Measurements from ENCODE around the gene USH2A.
"Not testable (repeated sequence)": the region's sequence is repeated elsewhere in the genome, so short reads cannot be mapped to it uniquely, and the experiment has no call there.

USH2A gene

DNA sequence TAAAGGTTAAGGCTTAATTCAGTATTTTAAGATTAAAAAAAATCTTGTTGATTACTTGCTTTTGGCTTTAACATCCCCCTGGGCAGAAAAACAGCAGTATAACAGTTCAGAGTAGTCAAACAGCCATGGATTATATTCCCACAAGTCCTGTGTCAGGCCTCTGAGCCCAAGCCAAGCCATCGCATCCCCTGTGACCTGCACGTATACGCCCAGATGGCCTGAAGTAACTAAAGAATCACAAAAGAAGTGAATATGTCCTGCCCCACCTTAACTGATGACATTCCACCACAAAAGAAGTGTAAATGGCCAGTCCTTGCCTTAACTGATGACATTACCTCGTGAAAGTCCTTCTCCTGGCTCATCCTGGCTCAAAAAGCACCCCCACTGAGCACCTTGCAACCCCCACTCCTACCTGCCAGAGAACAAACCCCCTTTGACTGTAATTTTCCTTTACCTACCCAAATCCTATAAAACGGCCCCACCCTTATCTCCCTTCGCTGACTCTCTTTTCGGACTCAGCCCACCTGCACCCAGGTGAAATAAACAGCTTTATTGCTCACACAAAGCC is 277.7 kb downstream of the USH2A start:
- in situ Hi-C loops (cut with HindIII; ENCODE audit: low sequenced_read_pairs) = not testable (repeated sequence)

DNA sequence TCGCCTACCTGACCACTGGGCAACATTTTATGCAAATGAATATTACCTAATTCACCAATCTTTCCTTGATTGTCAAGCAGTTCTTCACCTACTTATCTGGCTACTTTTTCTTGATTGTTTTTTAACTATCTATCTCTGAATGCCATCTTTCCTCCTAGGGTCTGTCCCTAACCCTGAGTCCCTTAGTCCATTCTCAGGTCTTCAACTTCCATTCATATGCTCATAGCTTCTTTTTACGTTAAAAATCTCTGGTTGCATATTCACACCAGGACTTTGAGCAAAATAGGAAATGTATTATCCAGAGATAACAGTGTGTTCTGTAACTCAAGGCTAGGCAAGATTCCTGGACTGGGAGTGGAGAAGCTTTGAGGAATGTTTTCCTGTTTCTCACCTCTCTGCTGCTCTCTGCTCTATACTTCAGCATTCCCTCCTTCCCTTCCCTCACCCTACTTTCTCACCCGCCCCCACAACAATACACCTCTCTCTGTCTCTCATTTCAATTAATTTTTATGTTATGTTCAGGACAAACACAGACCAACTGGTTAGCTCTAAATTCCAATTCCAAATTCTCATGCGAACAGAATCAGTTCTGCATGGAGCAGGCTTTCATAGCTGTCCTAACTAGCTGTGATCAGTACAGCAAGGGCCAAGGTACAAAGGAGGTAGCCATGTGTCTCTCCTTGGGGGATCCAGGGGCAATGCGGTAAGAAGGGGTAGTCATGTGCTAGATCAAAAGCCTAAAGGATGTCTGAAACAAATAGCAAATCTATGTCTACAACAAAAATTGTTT is 278.4 kb downstream of the USH2A start:
- in situ Hi-C loops (cut with HindIII; ENCODE audit: low sequenced_read_pairs) = no loop called here

DNA sequence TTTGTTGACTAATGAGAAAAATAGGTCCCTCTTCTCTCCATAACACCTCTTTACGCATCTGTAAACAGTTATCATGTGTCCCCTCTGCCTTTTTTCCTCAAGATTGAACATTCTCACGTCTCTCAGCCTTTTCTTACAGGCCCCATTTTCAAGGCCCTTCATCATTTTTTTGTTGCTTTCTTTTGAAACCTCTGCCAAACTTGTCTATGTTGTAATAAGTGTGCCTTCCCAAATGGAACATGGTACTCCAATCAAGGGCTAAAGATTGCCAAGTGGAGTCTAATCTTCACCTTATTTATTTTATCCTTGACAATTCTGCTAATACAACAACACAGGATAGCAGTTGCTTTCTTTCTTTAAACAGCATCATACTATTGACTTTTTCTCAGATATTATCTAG is 280.3 kb downstream of the USH2A start:
- in situ Hi-C loops (cut with HindIII; ENCODE audit: low sequenced_read_pairs) = no loop called here

DNA sequence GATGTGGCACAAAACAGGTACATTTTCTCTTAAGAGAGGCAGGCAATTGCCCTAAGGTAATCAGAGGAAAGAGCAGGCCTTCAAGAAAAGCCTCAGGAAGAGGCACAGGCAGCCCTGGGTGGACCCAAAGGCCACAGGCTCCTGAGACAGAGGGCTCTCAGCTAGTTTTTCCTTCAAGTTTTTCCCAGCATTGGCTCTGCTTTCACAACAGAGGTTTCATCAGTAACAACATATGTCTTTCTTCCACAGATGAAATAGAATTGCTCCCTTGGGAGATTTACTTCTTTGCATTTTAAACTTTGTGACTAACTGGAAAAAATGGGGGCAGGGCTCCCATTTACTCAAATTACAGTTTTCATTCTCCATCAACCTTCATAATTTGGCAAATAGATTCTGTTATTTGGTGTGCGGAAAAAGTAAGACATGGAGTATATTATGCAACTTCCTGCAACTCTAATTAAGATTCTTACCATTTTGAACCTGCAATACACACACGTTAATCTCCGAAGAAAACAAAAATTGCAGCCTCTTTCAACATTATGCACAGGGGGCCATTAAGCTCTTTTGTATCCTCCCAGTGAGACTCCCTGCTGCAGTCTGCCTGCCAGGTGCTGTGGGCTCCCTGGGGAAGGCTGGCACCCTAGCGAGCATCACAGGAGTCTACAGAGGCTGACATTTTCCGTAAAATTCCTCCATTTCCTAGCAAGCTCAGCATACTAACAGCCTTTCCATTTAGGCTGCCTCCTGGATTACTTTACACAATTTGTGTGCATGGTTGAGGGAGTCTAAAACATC is 282.3 kb downstream of the USH2A start:
- in situ Hi-C loops (cut with HindIII; ENCODE audit: low sequenced_read_pairs) = no loop called here

DNA sequence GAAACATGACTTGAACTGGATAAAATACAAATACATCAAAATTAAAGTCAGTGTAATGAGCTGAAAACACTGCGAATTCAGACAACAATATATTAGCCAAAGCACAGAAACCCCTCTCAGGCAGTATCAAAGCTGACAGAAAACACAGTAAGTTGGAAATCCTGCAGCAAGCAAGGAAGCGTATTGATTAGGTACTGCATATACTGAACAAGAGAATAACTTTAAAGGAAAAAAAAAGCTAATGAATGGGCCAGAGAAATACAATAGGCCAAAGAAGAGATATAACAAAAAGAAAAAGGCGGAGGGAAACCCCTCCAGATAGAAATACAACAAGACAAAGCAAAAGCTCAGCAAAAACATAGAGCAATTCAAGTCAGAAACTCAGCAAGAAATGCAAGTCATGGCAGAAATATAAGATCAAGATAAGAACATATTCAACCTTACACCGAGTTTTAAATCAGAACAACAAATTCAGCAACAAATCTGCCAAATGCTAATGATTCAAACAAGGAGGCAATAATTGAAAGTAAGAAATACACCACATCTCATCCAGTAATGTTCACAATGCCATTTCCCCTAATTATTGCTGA is 299.0 kb downstream of the USH2A start:
- in situ Hi-C loops (cut with HindIII; ENCODE audit: low sequenced_read_pairs) = no loop called here

DNA sequence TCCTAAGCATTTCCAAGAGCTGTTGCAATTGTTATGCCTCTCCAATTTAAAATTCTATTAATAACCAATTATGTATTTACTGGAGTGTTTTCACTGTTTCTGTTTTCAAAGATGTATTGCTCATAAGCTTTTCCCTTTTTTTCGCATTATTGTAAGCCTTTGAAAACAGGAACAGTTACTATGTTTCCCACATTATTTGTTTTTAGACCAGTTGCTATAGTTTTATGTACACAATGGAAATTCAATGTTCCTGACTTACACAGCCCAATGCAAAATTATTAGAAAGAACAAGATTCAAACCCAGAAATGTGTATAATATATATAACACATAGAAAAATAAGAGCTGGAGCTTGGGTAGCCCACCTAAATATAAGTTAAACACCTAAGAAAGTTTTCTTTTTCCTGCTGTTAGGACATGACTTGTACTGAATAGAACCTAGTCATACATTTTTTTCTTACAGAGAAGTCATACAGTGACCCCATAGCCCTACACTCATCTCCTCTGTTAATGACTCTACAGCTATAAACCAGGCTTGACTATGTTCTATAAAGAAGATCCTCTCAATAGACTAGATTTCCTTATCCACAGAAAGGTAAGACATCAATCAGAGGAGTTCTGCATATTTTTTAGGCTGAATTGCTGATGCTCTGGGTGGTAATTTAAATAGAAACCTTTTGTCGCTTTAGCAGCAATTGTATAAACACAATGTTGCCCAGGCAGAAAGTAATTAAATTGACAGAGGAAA is 299.6 kb downstream of the USH2A start:
- in situ Hi-C loops (cut with HindIII; ENCODE audit: low sequenced_read_pairs) = no loop called here

DNA sequence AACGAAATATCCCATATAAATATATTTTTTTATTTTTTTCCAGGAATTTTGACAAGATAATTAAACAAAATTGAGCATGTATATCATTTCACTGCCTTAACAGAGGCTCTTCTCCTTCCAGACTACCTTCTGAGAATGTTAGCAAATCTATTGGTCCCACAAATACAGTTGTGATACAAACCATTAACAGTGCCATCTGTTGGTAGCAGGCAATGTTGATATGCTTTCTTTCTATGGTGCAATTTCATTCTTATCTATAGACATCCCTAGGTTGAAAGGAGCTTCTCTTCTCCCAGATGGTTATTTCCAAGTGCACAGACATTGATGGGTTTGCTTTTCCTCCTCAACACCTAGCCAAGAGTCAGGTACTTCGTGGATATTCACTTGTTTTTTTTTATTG is 303.6 kb downstream of the USH2A start:
- in situ Hi-C loops (cut with HindIII; ENCODE audit: low sequenced_read_pairs) = no loop called here

DNA sequence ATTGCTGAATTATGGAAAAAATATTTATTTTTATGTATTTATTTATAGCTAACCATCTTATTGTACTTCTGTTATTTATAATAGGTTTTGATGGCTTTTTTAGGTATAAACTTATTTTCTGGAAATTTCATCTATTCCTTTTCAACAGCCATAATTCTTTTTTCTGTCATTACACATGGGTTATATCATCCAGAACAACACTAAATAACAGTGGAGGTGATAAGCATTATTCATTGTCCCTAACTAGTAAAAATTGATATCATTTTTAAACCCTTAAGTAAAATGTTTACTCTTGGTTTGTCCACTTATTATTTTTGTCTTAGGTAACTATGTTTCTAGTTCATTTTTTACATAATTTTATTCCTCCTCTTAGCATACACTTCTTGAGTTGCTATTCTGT is 309.1 kb downstream of the USH2A start:
- in situ Hi-C loops (cut with HindIII; ENCODE audit: low sequenced_read_pairs) = no loop called here

DNA sequence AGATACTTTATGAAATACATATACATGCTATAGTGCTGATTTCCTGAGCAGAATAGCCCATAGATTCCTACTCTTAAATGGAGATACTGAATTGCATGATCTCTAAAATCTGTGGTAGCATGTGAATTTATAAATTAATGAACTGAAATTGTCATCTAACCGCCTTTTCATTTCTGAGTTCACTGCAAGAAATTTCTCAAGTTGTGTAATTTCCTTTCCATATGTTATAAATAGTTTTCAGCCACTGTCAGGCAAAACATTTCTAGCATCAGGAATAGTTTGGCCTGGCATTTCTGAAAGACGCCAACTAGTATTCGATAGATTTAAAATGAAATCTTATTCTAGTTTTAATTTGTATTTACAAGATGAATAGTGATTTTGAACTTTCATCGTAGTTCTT is 310.1 kb downstream of the USH2A start:
- in situ Hi-C loops (cut with HindIII; ENCODE audit: low sequenced_read_pairs) = no loop called here

DNA sequence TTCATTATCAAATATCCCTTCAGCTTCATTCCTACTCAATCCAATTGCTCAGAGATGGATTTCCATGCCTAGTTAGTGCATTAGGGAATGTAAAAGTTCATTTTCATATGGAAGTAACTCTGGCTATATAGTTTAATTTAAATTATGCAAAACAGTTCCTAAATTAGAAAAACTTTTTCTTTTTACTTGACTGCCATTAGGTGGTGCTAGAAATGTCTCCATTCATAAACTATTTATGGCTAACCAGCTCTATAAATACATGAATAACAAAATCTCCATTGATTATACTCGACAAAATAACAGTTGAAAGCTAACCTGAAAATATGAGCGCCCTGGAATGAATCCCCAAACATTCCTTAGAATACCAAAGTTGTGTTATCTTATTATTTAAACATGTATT is 311.4 kb downstream of the USH2A start:
- in situ Hi-C loops (cut with HindIII; ENCODE audit: low sequenced_read_pairs) = no loop called here

DNA sequence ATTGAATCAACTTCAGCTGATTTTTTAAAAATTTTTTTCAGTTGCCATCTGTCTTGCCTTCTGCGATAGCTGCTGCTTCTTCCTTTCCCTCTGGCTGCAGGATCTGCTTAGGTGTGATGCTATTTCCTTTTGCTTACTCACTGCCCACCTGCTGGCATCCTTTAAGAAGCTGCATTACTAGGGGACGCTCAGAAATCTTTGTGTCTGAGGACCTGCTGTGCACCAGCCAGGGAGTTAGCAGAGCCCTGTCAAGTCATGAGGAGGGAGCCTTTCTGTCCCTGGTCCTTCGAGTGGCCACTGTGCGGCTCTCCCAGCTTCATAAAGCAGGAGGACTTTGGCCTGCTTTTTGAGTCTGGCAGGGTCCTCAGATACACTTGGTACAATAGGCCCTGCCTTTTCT is 327.8 kb downstream of the USH2A start:
- in situ Hi-C loops (cut with HindIII; ENCODE audit: low sequenced_read_pairs) = no loop called here

DNA sequence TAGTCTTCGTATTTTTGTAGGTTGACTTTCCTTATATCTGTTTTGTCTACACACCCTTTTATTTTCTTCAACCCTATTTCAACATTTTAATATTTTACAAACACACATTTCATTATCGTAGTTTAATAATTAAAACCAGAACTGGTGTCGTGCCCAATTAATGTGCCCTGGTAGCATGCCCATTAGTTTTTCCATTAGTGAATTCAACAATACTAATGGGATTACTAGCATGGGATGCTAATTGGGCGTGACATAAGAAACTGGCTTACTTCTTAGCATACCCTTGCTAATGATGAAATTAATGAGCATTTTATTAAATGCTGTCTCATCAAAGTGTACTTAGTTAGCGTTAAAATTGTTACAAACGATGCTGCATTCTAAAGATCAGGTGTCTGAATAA is 332.7 kb downstream of the USH2A start:
- in situ Hi-C loops (cut with HindIII; ENCODE audit: low sequenced_read_pairs) = no loop called here

DNA sequence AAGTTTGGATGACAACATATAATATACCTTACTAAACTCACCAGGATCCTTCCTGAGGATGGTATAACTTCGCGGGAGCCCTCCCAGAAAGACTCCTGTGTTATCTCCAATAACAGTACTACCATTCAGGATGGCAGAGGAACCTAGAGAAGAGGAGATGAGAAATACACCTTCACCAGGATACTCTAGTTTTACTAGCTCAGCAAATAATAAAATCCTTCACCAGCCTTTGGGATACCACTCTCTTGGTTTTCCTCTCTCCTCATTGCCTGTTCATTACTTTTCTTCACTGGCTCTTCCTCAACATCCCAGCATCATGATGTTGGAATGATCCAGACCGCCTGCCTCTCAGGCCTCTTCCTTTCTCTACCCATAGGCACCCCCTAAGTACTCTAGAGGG is 336.6 kb downstream of the USH2A start:
- in situ Hi-C loops (cut with HindIII; ENCODE audit: low sequenced_read_pairs) = no loop called here

DNA sequence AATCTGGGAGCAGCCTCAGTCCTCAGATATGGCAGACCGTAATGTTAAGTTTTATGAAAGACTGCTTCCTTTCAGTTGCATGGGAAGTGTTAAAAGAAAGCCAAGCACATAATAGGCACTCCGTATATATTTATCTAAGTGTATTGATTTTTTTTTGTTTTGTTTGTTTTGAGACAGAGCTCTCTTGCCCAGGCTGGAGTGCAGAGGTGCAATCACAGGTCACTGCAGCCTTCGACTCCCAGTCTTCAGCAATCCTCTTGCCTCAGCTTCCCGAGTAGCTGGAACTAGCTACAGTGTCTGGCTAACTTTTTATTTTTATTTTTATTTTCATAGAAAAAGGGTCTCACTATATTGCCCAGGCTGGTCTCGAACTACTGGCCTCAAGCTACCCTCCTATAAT is 341.8 kb downstream of the USH2A start:
- in situ Hi-C loops (cut with HindIII; ENCODE audit: low sequenced_read_pairs) = no loop called here

DNA sequence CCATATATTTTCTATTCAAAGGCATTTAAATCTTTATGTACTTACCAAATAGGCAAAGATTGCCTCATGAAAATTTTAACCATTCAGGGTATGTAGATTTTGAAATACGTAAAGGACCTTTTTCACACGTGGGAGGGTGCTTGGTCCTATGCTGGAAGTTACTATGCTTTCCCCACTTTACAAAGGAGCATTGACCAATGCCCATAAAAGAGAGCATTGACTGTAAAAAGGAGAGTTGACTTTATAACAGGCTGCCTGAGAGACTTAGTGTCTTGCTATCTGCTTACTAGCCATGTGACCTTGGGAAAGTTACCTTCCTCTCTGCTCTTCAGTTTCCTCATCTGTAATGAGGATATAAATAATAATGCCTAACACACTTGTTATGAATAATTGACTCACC is 346.5 kb downstream of the USH2A start:
- in situ Hi-C loops (cut with HindIII; ENCODE audit: low sequenced_read_pairs) = no loop called here

DNA sequence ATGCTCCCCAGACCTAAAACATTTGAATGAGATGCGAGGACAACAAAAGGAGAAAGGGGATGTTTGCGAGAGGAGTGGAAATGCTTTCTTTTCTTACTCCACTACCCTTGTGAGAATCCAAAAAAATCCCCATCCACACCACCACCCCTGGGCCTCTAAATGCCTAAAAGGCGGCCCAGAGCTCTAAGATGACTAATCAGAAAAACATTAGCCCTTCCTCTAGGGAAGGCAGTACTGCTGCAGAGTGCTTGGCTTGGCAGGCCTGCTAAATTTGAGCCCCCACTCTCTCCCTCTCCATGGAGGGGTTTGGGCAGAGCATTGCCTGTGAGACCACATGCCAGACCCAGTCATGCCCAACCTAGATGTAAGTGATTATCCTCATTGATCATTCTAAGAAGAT is 347.9 kb downstream of the USH2A start:
- in situ Hi-C loops (cut with HindIII; ENCODE audit: low sequenced_read_pairs) = no loop called here

DNA sequence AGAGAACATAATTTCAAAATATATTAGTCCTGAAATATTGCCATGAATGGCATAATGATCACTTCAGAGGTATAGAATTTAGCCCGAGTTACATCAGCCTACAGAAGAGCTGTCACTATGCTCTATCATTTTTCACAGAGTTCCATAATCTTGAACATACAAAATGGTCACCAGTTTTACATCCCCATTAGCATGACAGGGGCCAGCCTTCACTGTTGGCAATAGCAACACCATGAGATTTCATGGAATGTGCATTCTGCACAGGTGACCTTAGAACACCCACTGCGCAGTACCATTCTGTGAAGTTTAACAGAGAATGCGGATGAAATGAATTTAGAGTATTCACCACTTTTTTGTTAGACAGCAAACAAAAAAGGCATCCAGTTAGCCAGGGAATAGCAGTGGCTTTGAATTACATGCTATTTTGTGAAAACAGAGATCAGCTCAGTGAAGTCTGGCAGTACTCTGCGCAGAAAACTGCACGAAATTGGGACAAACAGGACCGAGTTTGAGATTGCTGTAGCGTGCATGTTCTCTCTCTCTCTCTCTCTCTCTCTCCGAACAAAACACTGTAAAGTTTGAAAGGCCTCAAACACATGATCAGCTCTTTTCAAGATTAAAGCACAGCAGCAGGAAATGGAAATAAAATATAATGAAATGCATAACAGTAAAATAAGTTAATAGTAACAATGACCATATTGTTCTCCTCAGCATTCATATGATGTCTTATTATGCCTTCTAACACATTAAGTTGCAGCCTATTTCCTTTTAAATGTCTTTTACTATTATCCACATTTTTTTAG is 349.3 kb downstream of the USH2A start:
- in situ Hi-C loops (cut with HindIII; ENCODE audit: low sequenced_read_pairs) = no loop called here

DNA sequence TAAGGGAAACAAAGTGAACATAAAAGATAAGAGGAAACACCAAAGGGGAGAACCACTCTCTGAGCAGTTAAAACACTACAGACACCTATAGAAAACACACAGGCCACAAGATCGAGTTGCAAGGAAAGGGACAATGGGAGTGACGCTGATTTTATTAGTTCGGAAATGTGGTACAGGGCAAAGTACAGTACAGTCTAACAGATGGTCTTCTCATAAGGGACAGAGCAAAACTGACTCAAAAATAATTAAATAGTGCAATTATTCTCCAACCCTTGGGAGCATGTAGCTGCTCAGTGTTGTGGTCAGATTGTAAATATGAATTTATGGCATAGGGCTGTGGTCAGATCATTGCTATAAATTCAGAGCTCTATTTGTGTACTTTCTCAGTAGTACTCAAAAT is 352.0 kb downstream of the USH2A start:
- in situ Hi-C loops (cut with HindIII; ENCODE audit: low sequenced_read_pairs) = no loop called here

DNA sequence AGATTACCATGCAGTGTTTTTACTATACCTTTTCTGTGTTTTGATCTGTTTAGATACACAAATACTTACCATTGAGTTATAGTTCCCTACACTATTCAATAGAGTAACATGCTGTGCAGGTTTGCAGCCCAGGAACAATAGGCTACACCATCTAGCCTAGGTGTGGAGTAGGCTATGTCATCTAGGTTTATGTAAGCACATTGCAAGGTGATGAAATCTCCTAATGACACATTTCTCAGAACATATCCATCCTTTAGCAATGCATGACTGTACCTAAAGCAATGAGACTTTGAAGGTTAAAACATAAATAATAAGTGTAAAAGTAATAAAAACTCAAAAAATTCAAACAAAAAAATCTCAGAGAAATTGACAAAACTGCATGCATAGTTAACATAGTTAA is 358.6 kb downstream of the USH2A start:
- in situ Hi-C loops (cut with HindIII; ENCODE audit: low sequenced_read_pairs) = no loop called here

DNA sequence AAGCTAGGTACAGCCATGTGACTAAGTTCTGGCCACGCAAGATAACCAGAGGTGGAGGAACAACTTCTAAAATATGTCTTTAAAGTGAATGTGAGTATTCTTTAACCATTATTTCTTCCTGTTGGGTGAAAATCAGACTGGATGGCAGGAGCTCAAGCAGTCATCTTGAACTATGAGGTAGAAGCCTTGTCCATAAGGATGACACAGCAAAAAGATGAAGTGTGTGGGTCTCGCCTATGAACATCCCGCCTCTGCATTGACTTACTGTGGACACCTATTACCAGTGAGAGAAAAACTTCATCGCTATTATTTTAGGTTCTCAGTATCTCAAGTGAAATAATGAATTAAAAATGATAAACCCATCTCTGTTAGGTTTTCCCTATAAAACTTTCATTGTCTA is 365.3 kb downstream of the USH2A start:
- in situ Hi-C loops (cut with HindIII; ENCODE audit: low sequenced_read_pairs) = no loop called here
